Subcutaneous adipose tissue (tissue), 4 donors: ENCODE measurements around the gene CRELD2. TPM values are rescaled to one million over a fixed set of nuclear protein-coding genes. Genes with fewer than 3 reads are reported as not detected.

Source experiments
- CTCF ChIP-seq: fragments of 450-650 bp; IDR thresholded peaks from one replicate; pipeline ENCODE4 v1.5.1; 2016; ENCODE audit warnings: low read depth, mild to moderate bottlenecking, control low read depth, antibody characterized with exemption, moderate library complexity
- total RNA-seq, 4 donors: library from RNA; depleted of rRNA; stranded (reverse); fragments of >200 nt; gene quantifications; one replicate each; pipeline ENCODE4 v1.1.0, GENCODE V29; 2016

Gene CRELD2
- total RNA-seq, 4 donors from 2014 or later, result 24.0 to 40.9 (median 31.9) TPM

GRCh38 chr22:49951986-49952896 lies 33.8 kb downstream of the CRELD2 start:
- no peak for TF ChIP-seq CTCF

GRCh38 chr22:49953027-49953679 lies 34.7 kb downstream of the CRELD2 start:
- no peak for TF ChIP-seq CTCF

GRCh38 chr22:49953680-49954344 lies 35.4 kb downstream of the CRELD2 start:
- no peak for TF ChIP-seq CTCF

- no peak for TF ChIP-seq CTCF
Observed at GRCh38 chr22:49954354-49954753, 35.9 kb downstream of the CRELD2 start.

GRCh38 chr22:49954991-49955580 lies 36.7 kb downstream of the CRELD2 start:
- no peak for TF ChIP-seq CTCF

GRCh38 chr22:49955581-49956417 lies 37.4 kb downstream of the CRELD2 start:
- no peak for TF ChIP-seq CTCF
